Liver (tissue), 9 donors: Measurements from ENCODE around the gene SMYD4. TPM values are rescaled to one million over a fixed set of nuclear protein-coding genes. Genes with fewer than 3 reads are reported as not detected.
A peak's percentile ranks its signal among the peaks of the same experiment; 100 is the strongest.

Source experiments
- DNase-seq: peaks from one replicate; pipeline ENCODE4 v3.0.0-alpha.2; 2017; ENCODE audit warnings: low spot score
- H3K27ac ChIP-seq, 2 donors: one replicate each; pipeline ENCODE4 v1.7.0; 2013; ENCODE audit warnings: inconsistent platforms in 2 of 2, low read length in 2 of 2, control low read depth in 1 of 2, low read depth in 1 of 2, mild to moderate bottlenecking in 1 of 2
- H3K27me3 ChIP-seq, 4 donors: one replicate each; pipeline versions ENCODE4 v1.6.1 to v1.7.0; 2013; ENCODE audit warnings: low read length in 3 of 4, inconsistent platforms in 1 of 4, mild to moderate bottlenecking in 1 of 4, moderate library complexity in 1 of 4; ENCODE audit not compliant: control insufficient read depth in 4 of 4, insufficient read depth in 4 of 4
- H3K36me3 ChIP-seq, 4 donors: one replicate each; pipeline versions ENCODE4 v1.6.1 to v1.7.0; 2013; ENCODE audit warnings: low read length in 3 of 4, mild to moderate bottlenecking in 3 of 4, low read depth in 1 of 4, moderate library complexity in 1 of 4; ENCODE audit not compliant: control insufficient read depth in 4 of 4, insufficient read depth in 3 of 4
- H3K4me1 ChIP-seq, 4 donors: one replicate each; pipeline versions ENCODE4 v1.6.1 to v1.7.0; 2013; ENCODE audit warnings: low read length in 3 of 4, mild to moderate bottlenecking in 3 of 4, moderate library complexity in 1 of 4; ENCODE audit not compliant: control insufficient read depth in 4 of 4, insufficient read depth in 4 of 4
- H3K4me3 ChIP-seq, 3 donors: one replicate each; pipeline versions ENCODE4 v1.6.1 to v1.7.0; 2013; ENCODE audit warnings: low read length in 3 of 3, control low read depth in 1 of 3, low read depth in 1 of 3, mild to moderate bottlenecking in 1 of 3
- H3K9ac ChIP-seq, 2 donors: one replicate each; pipeline ENCODE4 v1.7.0; 2013; ENCODE audit warnings: low read length in 2 of 2, mild to moderate bottlenecking in 2 of 2, moderate library complexity in 2 of 2, control low read depth in 1 of 2, low read depth in 1 of 2
- H3K9me3 ChIP-seq, 4 donors: one replicate each; pipeline versions ENCODE4 v1.6.1 to v1.7.0; 2013; ENCODE audit warnings: low read length in 3 of 4; ENCODE audit not compliant: control insufficient read depth in 4 of 4
- CTCF ChIP-seq: fragments of 150-350 bp; IDR thresholded peaks from 2 replicates; pipeline ENCODE4 v1.5.1; 2017; ENCODE audit warnings: improper control_type of control experiment, low read depth, low read length; ENCODE audit not compliant: missing input control
- HNF4A ChIP-seq, 2 donors: conservative IDR thresholded peaks; 2 replicates each; pipeline ENCODE4 v1.6.1; 2016; ENCODE audit warnings: antibody characterized with exemption in 2 of 2, mild to moderate bottlenecking in 2 of 2
- RXRA ChIP-seq, 2 donors: IDR thresholded peaks; 2 replicates each; pipeline ENCODE4 v1.6.1; 2017 to 2018; ENCODE audit warnings: antibody characterized with exemption in 2 of 2, mild to moderate bottlenecking in 1 of 2
- WGBS: extraction: QIAGEN DNeasy Blood & Tissue Kit; methylation state at CpG from one replicate; pipeline ENCODE4 v1.1.7; 2013; 5-methylcytosine and 5-hydroxymethylcytosine counted together
- polyA plus RNA-seq, 2 donors: library from polyadenylated mRNA; stranded (reverse) in 1 of 2; unstranded in 1 of 2; fragments of 200-250 nt in 1 of 2; fragments of >200 nt in 1 of 2; fragmentation: Nextera tagmentation in 1 of 2; extraction: Ambion mirVana in 1 of 2; gene quantifications; one replicate each; pipeline versions ENCODE4 v1.2.1 to v1.2.3, GENCODE V29; 2013 to 2015
- total RNA-seq, 2 donors: library from RNA; depleted of rRNA; stranded (reverse); fragments of >200 nt; gene quantifications; one replicate each; pipeline ENCODE4 v1.2.3, GENCODE V29; 2014
- TF ChIP-seq, protein P1 (sequence below): IDR thresholded peaks from 2 replicates; pipeline ENCODE4 v1.6.1; 2016; ENCODE audit warnings: antibody characterized with exemption
- TF ChIP-seq, protein P2 (sequence below): IDR thresholded peaks from 2 replicates; pipeline ENCODE4 v1.6.1; 2016; ENCODE audit warnings: antibody characterized with exemption
- donor health status: healthy.
- donor health status: healthy.
- donor health status: healthy.
- donor health status: healthy.
- donor health status: healthy.

The SMYD4 gene
- total and polyA plus RNA-seq, 4 donors: 2.2 to 9.5 (median 5.2) TPM

DNA sequence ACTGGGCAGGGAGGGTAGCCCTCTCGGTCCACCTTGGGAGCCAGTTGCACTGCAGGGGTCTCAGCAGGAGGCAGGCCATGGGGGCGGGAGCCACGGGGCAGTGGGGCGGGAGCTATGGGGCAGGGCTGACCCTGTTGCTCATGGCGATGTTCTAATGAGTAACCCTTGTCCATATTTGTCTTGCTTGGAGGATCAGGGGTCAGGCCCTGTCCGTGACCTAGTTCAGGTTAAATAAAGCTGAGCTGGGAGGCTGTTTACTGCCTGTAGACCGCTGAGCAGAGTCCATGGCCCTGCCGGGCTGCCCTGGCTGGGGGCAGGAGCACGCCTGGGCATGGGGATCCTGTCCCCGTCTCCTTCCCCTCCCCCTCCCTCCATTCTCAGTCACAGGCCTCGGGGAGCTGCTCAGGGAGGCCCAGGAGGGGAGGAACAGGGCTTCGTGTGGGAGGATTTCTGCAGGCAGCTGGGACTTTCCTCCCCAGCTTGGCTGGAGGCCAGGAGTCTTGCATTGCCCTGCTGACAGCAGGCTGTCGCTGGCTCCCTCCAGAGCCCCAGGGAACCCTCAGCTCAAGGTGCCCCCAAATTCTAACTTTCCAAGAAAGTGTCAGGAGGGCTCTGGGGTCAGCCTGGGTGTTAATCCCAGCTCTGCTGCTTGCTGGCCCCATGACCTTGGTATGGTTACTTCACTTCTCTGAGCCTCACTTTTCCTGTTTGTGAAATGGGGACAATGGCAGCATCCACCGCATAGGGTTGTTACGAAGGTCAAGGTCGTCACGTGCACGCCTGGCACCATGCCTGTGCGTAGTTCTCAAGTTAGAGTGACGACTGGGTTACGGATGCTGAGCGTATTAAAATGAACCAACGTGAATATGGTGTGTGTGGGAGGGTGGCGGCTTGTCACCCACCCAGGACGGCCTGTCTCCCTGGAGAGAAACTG, 93.1 kb downstream of the SMYD4 start (continued):
- no peak for TF ChIP-seq CTCF

GRCh38 chr17:1735834-1736347, 93.8 kb downstream of the SMYD4 start:
- Histone ChIP-seq H3K4me1 (peaks cover 8 to 35% (median 27%) of the 10 kb centered on the region in 4 donors), H3K27me3 (no peaks in the 10 kb centered on the region), H3K36me3 (peaks cover 0 to 11% (median 8%) of the 10 kb centered on the region in 4 donors), H3K27ac (peak overlapping the region; percentile 87 to 96), H3K9me3 (no peaks in the 10 kb centered on the region), H3K9ac (peak overlapping the region; percentile 26 to 39), H3K4me3 (peak overlapping the region; percentile 29 to 41 (median 41))
- peak; percentile 64 for DNase-seq
- TF ChIP-seq HNF4A (conservative IDR thresholded peaks at IDR 0.05) (peak in 1 of 2 donors; percentile 35), RXRA (IDR thresholded peaks at IDR 0.05) (no peak)
- 45% methylated on average over 17 of the region's 17 CpGs for WGBS

DNA sequence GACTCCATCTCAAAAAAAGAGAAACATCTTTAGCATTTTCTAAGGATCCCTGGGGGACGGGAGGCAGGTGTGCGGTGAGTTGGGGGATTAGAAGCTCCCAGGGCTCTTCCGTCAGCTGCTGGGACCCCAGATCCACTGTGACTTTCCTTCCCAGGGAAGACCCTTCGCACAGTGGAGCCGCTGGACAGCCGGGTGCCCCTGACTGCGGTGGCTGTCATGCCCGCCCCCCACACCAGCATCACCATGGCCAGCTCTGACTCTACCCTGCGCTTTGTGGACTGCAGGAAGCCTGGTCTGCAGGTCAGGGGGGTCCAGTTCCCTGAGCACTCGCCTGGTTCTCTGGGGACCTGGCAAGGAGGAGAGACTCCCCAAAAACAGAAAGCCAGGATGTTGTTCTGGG, 94.3 kb downstream of the SMYD4 start:
- Histone ChIP-seq H3K9ac (peak overlapping the region in 1 of 2 donors; percentile 26), H3K9me3 (no peaks in the 10 kb centered on the region), H3K4me3 (peak overlapping the region in 1 of 3 donors; percentile 41), H3K27me3 (no peaks in the 10 kb centered on the region), H3K36me3 (peaks cover 0 to 12% (median 8%) of the 10 kb centered on the region in 4 donors), H3K27ac (peak overlapping the region; percentile 87 to 96), H3K4me1 (peaks cover 8 to 37% (median 27%) of the 10 kb centered on the region in 4 donors)
- TF ChIP-seq RXRA (IDR thresholded peaks at IDR 0.05) (no peak), CTCF (no peak)
- TF ChIP-seq, protein P1, sequence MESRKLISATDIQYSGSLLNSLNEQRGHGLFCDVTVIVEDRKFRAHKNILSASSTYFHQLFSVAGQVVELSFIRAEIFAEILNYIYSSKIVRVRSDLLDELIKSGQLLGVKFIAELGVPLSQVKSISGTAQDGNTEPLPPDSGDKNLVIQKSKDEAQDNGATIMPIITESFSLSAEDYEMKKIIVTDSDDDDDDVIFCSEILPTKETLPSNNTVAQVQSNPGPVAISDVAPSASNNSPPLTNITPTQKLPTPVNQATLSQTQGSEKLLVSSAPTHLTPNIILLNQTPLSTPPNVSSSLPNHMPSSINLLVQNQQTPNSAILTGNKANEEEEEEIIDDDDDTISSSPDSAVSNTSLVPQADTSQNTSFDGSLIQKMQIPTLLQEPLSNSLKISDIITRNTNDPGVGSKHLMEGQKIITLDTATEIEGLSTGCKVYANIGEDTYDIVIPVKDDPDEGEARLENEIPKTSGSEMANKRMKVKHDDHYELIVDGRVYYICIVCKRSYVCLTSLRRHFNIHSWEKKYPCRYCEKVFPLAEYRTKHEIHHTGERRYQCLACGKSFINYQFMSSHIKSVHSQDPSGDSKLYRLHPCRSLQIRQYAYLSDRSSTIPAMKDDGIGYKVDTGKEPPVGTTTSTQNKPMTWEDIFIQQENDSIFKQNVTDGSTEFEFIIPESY: no peak
- TF ChIP-seq, protein P2, sequence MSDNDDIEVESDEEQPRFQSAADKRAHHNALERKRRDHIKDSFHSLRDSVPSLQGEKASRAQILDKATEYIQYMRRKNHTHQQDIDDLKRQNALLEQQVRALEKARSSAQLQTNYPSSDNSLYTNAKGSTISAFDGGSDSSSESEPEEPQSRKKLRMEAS: no peak
- WGBS: 93% methylated on average over 10 of the region's 10 CpGs
- DNase-seq: no peak
